WTC11 (cell line): ENCODE data around the gene C3orf62. TPM values are rescaled to one million over a fixed set of nuclear protein-coding genes. Genes with fewer than 3 reads are reported as not detected.

Source experiments
- ATAC-seq: fragments of 200-7000 bp; cut with Tn5 transposase; 2 replicates; pipeline ENCODE4 v1.10.0; 2021; ENCODE audit warnings: mild to moderate bottlenecking, moderate library complexity
- CTCF ChIA-PET: fragments of 300-600 bp; sonication (Branson Sonifier 250); formaldehyde crosslinking; loops from one replicate; lab custom pipeline; 2021; ENCODE audit warnings: antibody characterized with exemption; lab: Charles Lee
- POLR2A ChIA-PET: fragments of 350-600 bp; sonication (Branson Sonifier 250); formaldehyde crosslinking; loops from one replicate; lab custom pipeline; 2021; ENCODE audit warnings: antibody characterized with exemption; lab: Charles Lee
- DNase-seq: peaks from one replicate; pipeline ENCODE4 v3.0.0; 2021; ENCODE audit warnings: low spot score
- H3K27ac Mint-ChIP-seq: 2 replicates; pipeline ENCODE4 v1.8.0; 2021; ENCODE audit warnings: mixed read lengths
- H3K27me3 Mint-ChIP-seq: 2 replicates; pipeline ENCODE4 v1.8.0; 2021; ENCODE audit warnings: low read depth, mild to moderate bottlenecking, moderate library complexity, mixed read lengths
- H3K36me3 Mint-ChIP-seq: 2 replicates; pipeline ENCODE4 v1.8.0; 2021; ENCODE audit warnings: mixed read lengths
- H3K4me1 Mint-ChIP-seq: 2 replicates; pipeline ENCODE4 v1.8.0; 2022; ENCODE audit warnings: mixed read lengths
- H3K4me3 Mint-ChIP-seq: 2 replicates; pipeline ENCODE4 v1.8.0; 2021; ENCODE audit warnings: mild to moderate bottlenecking, moderate library complexity, mixed read lengths
- H3K9me3 Mint-ChIP-seq: 2 replicates; pipeline ENCODE4 v1.8.0; 2021; ENCODE audit warnings: mixed read lengths
- EMX1 ChIP-seq: fragments of 250-450 bp; sonication (Bioruptor Pico); IDR thresholded peaks from 2 replicates; pipeline ENCODE4 v1.8.0; 2021; ENCODE audit warnings: mild to moderate bottlenecking
- SP1 ChIP-seq: sonication (generic); formaldehyde crosslinking; conservative IDR thresholded peaks from 2 replicates; pipeline ENCODE4 v1.8.1; 2022; ENCODE audit warnings: missing genetic modification reagents
- ZNF232 ChIP-seq: sonication (generic); formaldehyde crosslinking; IDR thresholded peaks from 2 replicates; pipeline ENCODE4 v1.8.0; 2022; ENCODE audit warnings: mild to moderate bottlenecking, missing genetic modification reagents
- ZNF396 ChIP-seq: fragments of 250-450 bp; sonication (Bioruptor Pico); IDR thresholded peaks from 2 replicates; pipeline ENCODE4 v1.8.0; 2021; ENCODE audit warnings: mild to moderate bottlenecking, moderate library complexity, borderline replicate concordance
- total RNA-seq: library from RNA; stranded (reverse); gene quantifications from 3 replicates; pipeline ENCODE4 v1.2.3, GENCODE V29; 2021
- TF ChIP-seq, protein P1 (sequence below): sonication (generic); formaldehyde crosslinking; IDR thresholded peaks from 2 replicates; pipeline ENCODE4 v1.8.1; 2023; ENCODE audit warnings: mild to moderate bottlenecking, missing genetic modification reagents
- TF ChIP-seq, protein P2 (sequence below): sonication (generic); formaldehyde crosslinking; IDR thresholded peaks from 2 replicates; pipeline ENCODE4 v1.8.0; 2023; ENCODE audit warnings: mild to moderate bottlenecking, missing genetic modification reagents
- TF ChIP-seq, protein P3 (sequence below): sonication (generic); formaldehyde crosslinking; IDR thresholded peaks from 2 replicates; pipeline ENCODE4 v1.8.1; 2022; ENCODE audit warnings: low read depth, mild to moderate bottlenecking, moderate library complexity, missing genetic modification reagents, borderline replicate concordance
- TF ChIP-seq, protein P4 (sequence below): fragments of 200-600 bp; IDR thresholded peaks from 2 replicates; pipeline ENCODE4 v1.8.0; 2022; ENCODE audit warnings: antibody characterized with exemption
- TF ChIP-seq, protein P5 (sequence below): sonication (generic); formaldehyde crosslinking; IDR thresholded peaks from 2 replicates; pipeline ENCODE4 v1.8.1; 2023; ENCODE audit warnings: mild to moderate bottlenecking, missing genetic modification reagents, moderate library complexity
- TF ChIP-seq, protein P6 (sequence below): sonication (generic); formaldehyde crosslinking; IDR thresholded peaks from 2 replicates; pipeline ENCODE4 v1.8.1; 2022; ENCODE audit warnings: low read depth, missing genetic modification reagents, borderline replicate concordance
- TF ChIP-seq, protein P7 (sequence below): sonication (generic); formaldehyde crosslinking; IDR thresholded peaks from 2 replicates; pipeline ENCODE4 v1.8.0; 2022; ENCODE audit warnings: mild to moderate bottlenecking, missing genetic modification reagents
- TF ChIP-seq, protein P8 (sequence below): sonication (generic); formaldehyde crosslinking; IDR thresholded peaks from 2 replicates; pipeline ENCODE4 v1.8.0; 2022; ENCODE audit warnings: missing genetic modification reagents
- TF ChIP-seq, protein P9 (sequence below): sonication (generic); formaldehyde crosslinking; IDR thresholded peaks from 2 replicates; pipeline ENCODE4 v1.8.0; 2023; ENCODE audit warnings: missing genetic modification reagents

Gene C3orf62
- total RNA-seq, 1 experiment from 2014 or later = 2.1 TPM

DNA sequence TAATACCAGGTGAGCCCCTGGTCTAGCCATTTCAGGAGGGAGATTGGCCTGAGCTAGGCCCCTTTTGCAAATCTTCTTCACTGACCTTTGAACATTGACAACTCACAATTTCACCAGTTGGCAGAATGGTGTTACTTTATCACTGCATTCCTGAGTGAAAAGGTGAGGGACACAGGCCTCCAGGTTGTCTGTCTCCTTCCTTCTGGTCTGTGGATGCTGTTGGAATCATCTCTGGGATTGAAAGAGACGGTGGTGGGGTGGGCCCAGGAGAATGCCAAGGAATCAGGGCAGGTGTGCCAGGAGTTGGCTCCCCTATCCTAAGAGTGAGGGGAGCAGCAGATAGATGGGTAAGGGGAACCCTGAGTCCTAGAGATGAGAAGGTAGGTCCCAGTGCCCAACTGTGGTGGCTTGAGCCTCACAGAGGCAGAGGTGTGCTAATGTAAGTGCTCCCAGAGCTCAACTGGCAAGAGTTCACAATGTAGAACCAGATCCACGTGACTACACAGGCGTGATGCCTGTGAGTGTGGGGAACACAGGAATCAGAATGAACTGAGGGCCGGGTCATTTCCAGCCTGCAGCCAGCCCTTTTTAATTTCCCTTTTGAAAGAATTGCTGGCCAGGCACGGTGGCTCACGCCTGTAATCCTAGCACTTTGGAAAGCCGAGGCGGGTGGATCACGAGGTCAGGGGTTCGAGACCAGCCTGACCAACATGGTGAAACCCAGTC lies 11.2 kb downstream of the C3orf62 start:
- H3K27me3 Mint-ChIP-seq = no peaks in the 10 kb centered on the region
- no peaks in the 10 kb centered on the region for H3K4me1 Mint-ChIP-seq
- DNase-seq (no peak), ATAC-seq (no peak)
- ChIA-PET CTCF (interaction anchor here (1.5 to 1.9 kb wide), 2 partner anchors 95 to 188 kb away, joined by 3 to 8 read pairs; partner anchors contain the start of gene KLHDC8B), POLR2A (no interaction called here)
- H3K9me3 Mint-ChIP-seq = no peaks in the 10 kb centered on the region
- TF ChIP-seq, protein P1, sequence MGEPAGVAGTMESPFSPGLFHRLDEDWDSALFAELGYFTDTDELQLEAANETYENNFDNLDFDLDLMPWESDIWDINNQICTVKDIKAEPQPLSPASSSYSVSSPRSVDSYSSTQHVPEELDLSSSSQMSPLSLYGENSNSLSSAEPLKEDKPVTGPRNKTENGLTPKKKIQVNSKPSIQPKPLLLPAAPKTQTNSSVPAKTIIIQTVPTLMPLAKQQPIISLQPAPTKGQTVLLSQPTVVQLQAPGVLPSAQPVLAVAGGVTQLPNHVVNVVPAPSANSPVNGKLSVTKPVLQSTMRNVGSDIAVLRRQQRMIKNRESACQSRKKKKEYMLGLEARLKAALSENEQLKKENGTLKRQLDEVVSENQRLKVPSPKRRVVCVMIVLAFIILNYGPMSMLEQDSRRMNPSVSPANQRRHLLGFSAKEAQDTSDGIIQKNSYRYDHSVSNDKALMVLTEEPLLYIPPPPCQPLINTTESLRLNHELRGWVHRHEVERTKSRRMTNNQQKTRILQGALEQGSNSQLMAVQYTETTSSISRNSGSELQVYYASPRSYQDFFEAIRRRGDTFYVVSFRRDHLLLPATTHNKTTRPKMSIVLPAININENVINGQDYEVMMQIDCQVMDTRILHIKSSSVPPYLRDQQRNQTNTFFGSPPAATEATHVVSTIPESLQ (CRISPR knock-in tag) = no peak
- H3K4me3 Mint-ChIP-seq = no peak overlapping the region
- no peaks in the 10 kb centered on the region for H3K36me3 Mint-ChIP-seq
- no peak overlapping the region for H3K27ac Mint-ChIP-seq

DNA sequence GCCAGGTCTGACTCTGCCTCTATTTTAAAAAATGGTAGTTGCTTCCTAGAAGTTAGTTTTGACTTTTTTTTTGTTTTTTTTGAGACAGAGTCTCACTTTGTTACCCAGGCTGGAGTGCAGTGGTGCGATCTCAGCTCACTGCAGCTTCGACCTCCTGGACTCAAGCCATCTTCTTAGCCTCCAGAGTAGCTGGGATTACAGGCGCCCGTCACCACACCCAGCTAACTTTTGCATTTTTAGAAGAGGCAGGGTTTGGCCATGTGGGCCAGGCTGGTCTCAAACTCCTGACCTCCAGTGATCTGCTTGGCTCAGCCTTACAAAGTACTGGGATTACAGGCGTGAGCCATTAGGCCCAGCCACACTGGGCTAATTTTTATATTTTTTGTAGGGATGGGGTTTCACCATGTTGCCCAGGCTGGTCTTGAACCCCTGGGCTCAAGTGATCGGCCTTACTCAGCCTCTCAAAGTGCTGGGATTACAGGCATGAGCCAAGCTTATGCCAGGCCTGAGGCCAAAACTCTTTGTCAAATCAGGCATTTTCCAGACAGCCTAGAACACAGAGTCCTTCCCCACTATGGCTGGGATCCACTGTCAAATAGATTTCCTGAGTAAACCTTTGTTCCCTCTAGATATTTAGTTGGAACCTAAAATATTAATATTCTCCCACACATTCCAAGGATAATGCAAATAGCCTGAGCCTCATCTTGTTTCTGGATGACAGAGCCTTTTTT lies 13.7 kb downstream of the C3orf62 start:
- H3K4me3 Mint-ChIP-seq = no peak overlapping the region
- ChIA-PET POLR2A (interaction anchor here (0.7 kb wide), 1 partner anchor 12 kb away, joined by 5 read pairs; no protein-coding TSS in a partner anchor), CTCF (interaction anchor here (0.7 kb wide), 1 partner anchor 343 kb away, joined by 4 read pairs; no protein-coding TSS in a partner anchor)
- ATAC-seq = no peak
- no peaks in the 10 kb centered on the region for H3K27me3 Mint-ChIP-seq
- H3K9me3 Mint-ChIP-seq = no peaks in the 10 kb centered on the region
- H3K27ac Mint-ChIP-seq = no peak overlapping the region
- H3K36me3 Mint-ChIP-seq = no peaks in the 10 kb centered on the region
- no peak for DNase-seq
- H3K4me1 Mint-ChIP-seq = no peaks in the 10 kb centered on the region
- TF ChIP-seq, protein P2, sequence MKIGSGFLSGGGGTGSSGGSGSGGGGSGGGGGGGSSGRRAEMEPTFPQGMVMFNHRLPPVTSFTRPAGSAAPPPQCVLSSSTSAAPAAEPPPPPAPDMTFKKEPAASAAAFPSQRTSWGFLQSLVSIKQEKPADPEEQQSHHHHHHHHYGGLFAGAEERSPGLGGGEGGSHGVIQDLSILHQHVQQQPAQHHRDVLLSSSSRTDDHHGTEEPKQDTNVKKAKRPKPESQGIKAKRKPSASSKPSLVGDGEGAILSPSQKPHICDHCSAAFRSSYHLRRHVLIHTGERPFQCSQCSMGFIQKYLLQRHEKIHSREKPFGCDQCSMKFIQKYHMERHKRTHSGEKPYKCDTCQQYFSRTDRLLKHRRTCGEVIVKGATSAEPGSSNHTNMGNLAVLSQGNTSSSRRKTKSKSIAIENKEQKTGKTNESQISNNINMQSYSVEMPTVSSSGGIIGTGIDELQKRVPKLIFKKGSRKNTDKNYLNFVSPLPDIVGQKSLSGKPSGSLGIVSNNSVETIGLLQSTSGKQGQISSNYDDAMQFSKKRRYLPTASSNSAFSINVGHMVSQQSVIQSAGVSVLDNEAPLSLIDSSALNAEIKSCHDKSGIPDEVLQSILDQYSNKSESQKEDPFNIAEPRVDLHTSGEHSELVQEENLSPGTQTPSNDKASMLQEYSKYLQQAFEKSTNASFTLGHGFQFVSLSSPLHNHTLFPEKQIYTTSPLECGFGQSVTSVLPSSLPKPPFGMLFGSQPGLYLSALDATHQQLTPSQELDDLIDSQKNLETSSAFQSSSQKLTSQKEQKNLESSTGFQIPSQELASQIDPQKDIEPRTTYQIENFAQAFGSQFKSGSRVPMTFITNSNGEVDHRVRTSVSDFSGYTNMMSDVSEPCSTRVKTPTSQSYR (CRISPR knock-in tag) = no peak
- TF ChIP-seq, protein P3, sequence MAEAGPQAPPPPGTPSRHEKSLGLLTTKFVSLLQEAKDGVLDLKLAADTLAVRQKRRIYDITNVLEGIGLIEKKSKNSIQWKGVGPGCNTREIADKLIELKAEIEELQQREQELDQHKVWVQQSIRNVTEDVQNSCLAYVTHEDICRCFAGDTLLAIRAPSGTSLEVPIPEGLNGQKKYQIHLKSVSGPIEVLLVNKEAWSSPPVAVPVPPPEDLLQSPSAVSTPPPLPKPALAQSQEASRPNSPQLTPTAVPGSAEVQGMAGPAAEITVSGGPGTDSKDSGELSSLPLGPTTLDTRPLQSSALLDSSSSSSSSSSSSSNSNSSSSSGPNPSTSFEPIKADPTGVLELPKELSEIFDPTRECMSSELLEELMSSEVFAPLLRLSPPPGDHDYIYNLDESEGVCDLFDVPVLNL (CRISPR knock-in tag) = no peak
- TF ChIP-seq, protein P4, sequence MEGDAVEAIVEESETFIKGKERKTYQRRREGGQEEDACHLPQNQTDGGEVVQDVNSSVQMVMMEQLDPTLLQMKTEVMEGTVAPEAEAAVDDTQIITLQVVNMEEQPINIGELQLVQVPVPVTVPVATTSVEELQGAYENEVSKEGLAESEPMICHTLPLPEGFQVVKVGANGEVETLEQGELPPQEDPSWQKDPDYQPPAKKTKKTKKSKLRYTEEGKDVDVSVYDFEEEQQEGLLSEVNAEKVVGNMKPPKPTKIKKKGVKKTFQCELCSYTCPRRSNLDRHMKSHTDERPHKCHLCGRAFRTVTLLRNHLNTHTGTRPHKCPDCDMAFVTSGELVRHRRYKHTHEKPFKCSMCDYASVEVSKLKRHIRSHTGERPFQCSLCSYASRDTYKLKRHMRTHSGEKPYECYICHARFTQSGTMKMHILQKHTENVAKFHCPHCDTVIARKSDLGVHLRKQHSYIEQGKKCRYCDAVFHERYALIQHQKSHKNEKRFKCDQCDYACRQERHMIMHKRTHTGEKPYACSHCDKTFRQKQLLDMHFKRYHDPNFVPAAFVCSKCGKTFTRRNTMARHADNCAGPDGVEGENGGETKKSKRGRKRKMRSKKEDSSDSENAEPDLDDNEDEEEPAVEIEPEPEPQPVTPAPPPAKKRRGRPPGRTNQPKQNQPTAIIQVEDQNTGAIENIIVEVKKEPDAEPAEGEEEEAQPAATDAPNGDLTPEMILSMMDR = no peak
- TF ChIP-seq, protein P5, sequence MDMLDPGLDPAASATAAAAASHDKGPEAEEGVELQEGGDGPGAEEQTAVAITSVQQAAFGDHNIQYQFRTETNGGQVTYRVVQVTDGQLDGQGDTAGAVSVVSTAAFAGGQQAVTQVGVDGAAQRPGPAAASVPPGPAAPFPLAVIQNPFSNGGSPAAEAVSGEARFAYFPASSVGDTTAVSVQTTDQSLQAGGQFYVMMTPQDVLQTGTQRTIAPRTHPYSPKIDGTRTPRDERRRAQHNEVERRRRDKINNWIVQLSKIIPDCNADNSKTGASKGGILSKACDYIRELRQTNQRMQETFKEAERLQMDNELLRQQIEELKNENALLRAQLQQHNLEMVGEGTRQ (CRISPR knock-in tag) = no peak
- TF ChIP-seq, protein P6, sequence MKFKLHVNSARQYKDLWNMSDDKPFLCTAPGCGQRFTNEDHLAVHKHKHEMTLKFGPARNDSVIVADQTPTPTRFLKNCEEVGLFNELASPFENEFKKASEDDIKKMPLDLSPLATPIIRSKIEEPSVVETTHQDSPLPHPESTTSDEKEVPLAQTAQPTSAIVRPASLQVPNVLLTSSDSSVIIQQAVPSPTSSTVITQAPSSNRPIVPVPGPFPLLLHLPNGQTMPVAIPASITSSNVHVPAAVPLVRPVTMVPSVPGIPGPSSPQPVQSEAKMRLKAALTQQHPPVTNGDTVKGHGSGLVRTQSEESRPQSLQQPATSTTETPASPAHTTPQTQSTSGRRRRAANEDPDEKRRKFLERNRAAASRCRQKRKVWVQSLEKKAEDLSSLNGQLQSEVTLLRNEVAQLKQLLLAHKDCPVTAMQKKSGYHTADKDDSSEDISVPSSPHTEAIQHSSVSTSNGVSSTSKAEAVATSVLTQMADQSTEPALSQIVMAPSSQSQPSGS (CRISPR knock-in tag) = no peak
- TF ChIP-seq ZNF396 (no peak), ZNF232 (no peak), SP1 (CRISPR knock-in tag) (no peak), EMX1 (CRISPR knock-in tag) (no peak)
- TF ChIP-seq, protein P7, sequence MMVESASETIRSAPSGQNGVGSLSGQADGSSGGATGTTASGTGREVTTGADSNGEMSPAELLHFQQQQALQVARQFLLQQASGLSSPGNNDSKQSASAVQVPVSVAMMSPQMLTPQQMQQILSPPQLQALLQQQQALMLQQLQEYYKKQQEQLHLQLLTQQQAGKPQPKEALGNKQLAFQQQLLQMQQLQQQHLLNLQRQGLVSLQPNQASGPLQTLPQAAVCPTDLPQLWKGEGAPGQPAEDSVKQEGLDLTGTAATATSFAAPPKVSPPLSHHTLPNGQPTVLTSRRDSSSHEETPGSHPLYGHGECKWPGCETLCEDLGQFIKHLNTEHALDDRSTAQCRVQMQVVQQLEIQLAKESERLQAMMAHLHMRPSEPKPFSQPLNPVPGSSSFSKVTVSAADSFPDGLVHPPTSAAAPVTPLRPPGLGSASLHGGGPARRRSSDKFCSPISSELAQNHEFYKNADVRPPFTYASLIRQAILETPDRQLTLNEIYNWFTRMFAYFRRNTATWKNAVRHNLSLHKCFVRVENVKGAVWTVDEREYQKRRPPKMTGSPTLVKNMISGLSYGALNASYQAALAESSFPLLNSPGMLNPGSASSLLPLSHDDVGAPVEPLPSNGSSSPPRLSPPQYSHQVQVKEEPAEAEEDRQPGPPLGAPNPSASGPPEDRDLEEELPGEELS (CRISPR knock-in tag) = no peak
- TF ChIP-seq, protein P8, sequence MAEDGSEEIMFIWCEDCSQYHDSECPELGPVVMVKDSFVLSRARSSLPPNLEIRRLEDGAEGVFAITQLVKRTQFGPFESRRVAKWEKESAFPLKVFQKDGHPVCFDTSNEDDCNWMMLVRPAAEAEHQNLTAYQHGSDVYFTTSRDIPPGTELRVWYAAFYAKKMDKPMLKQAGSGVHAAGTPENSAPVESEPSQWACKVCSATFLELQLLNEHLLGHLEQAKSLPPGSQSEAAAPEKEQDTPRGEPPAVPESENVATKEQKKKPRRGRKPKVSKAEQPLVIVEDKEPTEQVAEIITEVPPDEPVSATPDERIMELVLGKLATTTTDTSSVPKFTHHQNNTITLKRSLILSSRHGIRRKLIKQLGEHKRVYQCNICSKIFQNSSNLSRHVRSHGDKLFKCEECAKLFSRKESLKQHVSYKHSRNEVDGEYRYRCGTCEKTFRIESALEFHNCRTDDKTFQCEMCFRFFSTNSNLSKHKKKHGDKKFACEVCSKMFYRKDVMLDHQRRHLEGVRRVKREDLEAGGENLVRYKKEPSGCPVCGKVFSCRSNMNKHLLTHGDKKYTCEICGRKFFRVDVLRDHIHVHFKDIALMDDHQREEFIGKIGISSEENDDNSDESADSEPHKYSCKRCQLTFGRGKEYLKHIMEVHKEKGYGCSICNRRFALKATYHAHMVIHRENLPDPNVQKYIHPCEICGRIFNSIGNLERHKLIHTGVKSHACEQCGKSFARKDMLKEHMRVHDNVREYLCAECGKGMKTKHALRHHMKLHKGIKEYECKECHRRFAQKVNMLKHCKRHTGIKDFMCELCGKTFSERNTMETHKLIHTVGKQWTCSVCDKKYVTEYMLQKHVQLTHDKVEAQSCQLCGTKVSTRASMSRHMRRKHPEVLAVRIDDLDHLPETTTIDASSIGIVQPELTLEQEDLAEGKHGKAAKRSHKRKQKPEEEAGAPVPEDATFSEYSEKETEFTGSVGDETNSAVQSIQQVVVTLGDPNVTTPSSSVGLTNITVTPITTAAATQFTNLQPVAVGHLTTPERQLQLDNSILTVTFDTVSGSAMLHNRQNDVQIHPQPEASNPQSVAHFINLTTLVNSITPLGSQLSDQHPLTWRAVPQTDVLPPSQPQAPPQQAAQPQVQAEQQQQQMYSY = no peak
- TF ChIP-seq, protein P9, sequence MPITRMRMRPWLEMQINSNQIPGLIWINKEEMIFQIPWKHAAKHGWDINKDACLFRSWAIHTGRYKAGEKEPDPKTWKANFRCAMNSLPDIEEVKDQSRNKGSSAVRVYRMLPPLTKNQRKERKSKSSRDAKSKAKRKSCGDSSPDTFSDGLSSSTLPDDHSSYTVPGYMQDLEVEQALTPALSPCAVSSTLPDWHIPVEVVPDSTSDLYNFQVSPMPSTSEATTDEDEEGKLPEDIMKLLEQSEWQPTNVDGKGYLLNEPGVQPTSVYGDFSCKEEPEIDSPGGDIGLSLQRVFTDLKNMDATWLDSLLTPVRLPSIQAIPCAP = no peak
